HL-60 (cell line): ENCODE data around the gene SPTB.

Experiments
- GABPA ChIP-seq: IDR thresholded peaks from 2 replicates; pipeline ENCODE4 v1.6.1; 2012; ENCODE audit warnings: low read depth
- POLR2AphosphoS5 ChIP-seq: IDR thresholded peaks from 2 replicates; pipeline ENCODE4 v1.6.1; 2012; ENCODE audit warnings: low read depth
- TF ChIP-seq, protein P1 (sequence below): IDR thresholded peaks from one replicate; pipeline ENCODE4 v1.5.1; 2011; ENCODE audit warnings: low read length, control low read depth, inconsistent platforms; ENCODE audit not compliant: insufficient read depth

DNA sequence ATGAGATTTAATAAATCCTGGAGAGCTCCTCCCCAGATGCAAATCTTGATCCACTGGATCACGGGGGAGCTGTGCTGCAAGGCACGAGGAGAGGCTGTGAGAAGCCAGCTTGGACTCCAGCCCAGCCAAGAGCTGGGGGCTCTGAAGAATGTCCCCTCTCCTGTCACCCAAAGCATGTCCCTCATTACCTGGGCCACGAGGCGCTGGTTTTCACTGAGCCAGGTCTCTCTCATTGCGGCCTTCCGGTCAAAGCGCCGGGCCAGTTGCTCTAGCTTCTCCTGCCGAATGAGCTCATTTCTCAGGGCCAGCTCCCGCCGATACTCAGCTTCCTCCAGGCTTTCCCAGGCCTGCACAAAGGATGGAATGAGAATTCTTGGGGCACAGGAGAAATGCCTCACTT lies 83.3 kb downstream of the SPTB start:
- TF ChIP-seq, protein P1, sequence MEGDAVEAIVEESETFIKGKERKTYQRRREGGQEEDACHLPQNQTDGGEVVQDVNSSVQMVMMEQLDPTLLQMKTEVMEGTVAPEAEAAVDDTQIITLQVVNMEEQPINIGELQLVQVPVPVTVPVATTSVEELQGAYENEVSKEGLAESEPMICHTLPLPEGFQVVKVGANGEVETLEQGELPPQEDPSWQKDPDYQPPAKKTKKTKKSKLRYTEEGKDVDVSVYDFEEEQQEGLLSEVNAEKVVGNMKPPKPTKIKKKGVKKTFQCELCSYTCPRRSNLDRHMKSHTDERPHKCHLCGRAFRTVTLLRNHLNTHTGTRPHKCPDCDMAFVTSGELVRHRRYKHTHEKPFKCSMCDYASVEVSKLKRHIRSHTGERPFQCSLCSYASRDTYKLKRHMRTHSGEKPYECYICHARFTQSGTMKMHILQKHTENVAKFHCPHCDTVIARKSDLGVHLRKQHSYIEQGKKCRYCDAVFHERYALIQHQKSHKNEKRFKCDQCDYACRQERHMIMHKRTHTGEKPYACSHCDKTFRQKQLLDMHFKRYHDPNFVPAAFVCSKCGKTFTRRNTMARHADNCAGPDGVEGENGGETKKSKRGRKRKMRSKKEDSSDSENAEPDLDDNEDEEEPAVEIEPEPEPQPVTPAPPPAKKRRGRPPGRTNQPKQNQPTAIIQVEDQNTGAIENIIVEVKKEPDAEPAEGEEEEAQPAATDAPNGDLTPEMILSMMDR, result no peak
- TF ChIP-seq GABPA (no peak), POLR2AphosphoS5 (no peak)
